ENCODE results near the gene MAFG. TPM values are rescaled to one million over a fixed set of nuclear protein-coding genes. Genes with fewer than 3 reads are reported as not detected.

MAFG gene
- total and polyA plus RNA-seq, 2 of the 13 experiments (the other 11 are each of a cell fraction or from before 2014, with no cell fraction given): 14.5 to 20.0 TPM

GRCh38 chr17:81869221-81870130, 58.1 kb downstream of the MAFG start (continued):
- TF ChIP-seq CEBPZ (IDR thresholded peaks at IDR 0.05; ENCODE audit: low read length): no peak
- TF ChIP-seq PLSCR1 (CRISPR knock-in tag; IDR thresholded peaks at IDR 0.05; ENCODE audit: borderline replicate concordance): no peak
- no peak; the same call in 1 of the 2 replicates for TF ChIP-seq CCDC6 (CRISPR knock-in tag; IDR thresholded peaks at IDR 0.05)
- TF ChIP-seq CENPT (CRISPR knock-in tag; IDR thresholded peaks at IDR 0.05; ENCODE audit: low read depth): no peak
- TF ChIP-seq ZNF362 (CRISPR knock-in tag; IDR thresholded peaks at IDR 0.05; ENCODE audit: borderline replicate concordance): no peak
- TF ChIP-seq LRRFIP1 (CRISPR knock-in tag; conservative IDR thresholded peaks at IDR 0.05): no peak
- TF ChIP-seq SCMH1 (CRISPR knock-in tag; IDR thresholded peaks at IDR 0.05; ENCODE audit: borderline replicate concordance): no peak
- TF ChIP-seq TARDBP (CRISPR knock-in tag; IDR thresholded peaks at IDR 0.05): 0 out of 2 replicates have a peak, but pooled peaks have one; percentile 68
- TF ChIP-seq ZNF564 (CRISPR knock-in tag; IDR thresholded peaks at IDR 0.05): no peak
- no peak for TF ChIP-seq ZNF468 (CRISPR knock-in tag; IDR thresholded peaks at IDR 0.05)
- TF ChIP-seq RBM22 (optimal IDR thresholded peaks at IDR 0.05; ENCODE audit: low read length): peak; percentile 70
- TF ChIP-seq ZSCAN5A (CRISPR knock-in tag; IDR thresholded peaks at IDR 0.05; ENCODE audit: borderline replicate concordance): peak; percentile 87
- TF ChIP-seq MIER3 (CRISPR knock-in tag; IDR thresholded peaks at IDR 0.05; ENCODE audit: borderline replicate concordance): no peak
- no peak for TF ChIP-seq TEF (CRISPR knock-in tag; IDR thresholded peaks at IDR 0.05)
- no peak for TF ChIP-seq ATRX (CRISPR knock-in tag; IDR thresholded peaks at IDR 0.05; ENCODE audit: borderline replicate concordance)
- no peak for TF ChIP-seq SRSF9 (IDR thresholded peaks at IDR 0.05; ENCODE audit: borderline replicate concordance, insufficient read depth, low read depth, low read length, poor library complexity, severe bottlenecking)
- peak; percentile 15 for TF ChIP-seq SPEN (CRISPR knock-in tag; IDR thresholded peaks at IDR 0.05; ENCODE audit: low read depth)

Measured in HepG2 (cell line).